WERI-Rb-1 (cell line): ENCODE measurements around the gene CREB1.
"Not testable (repeated sequence)": the region's sequence is repeated elsewhere in the genome, so short reads cannot be mapped to it uniquely, and the experiment has no call there.

Experiments used
- DNase-seq: peaks from one replicate; pipeline ENCODE4 v3.0.0-alpha.2; 2020
- H3K27ac ChIP-seq: fragments of 250-450 bp; sonication (Bioruptor Pico); 2 replicates; pipeline ENCODE4 v1.5.1; 2020; ENCODE audit warnings: mild to moderate bottlenecking, moderate library complexity
- H3K27me3 ChIP-seq: fragments of 250-450 bp; sonication (Bioruptor Pico); 2 replicates; pipeline ENCODE4 v1.5.1; 2021; ENCODE audit warnings: mild to moderate bottlenecking, low read depth, moderate library complexity; ENCODE audit not compliant: insufficient read depth, severe bottlenecking
- H3K36me3 ChIP-seq: fragments of 250-450 bp; sonication (Bioruptor Pico); 2 replicates; pipeline ENCODE4 v1.5.1; 2020; ENCODE audit warnings: mild to moderate bottlenecking, moderate library complexity
- H3K4me3 ChIP-seq: 2 replicates; pipeline ENCODE4 v1.5.1; 2011; ENCODE audit warnings: low read depth, mild to moderate bottlenecking, control low read depth, low read length
- H3K9me3 ChIP-seq: fragments of 250-450 bp; sonication (Bioruptor Pico); 2 replicates; pipeline ENCODE4 v1.5.1; 2021; ENCODE audit warnings: mild to moderate bottlenecking, moderate library complexity; ENCODE audit not compliant: severe bottlenecking
- CTCF ChIP-seq: IDR thresholded peaks from 2 replicates; pipeline ENCODE4 v1.5.1; 2011; ENCODE audit warnings: low read depth, mild to moderate bottlenecking, control low read depth, inconsistent platforms, low read length

CREB1 gene

GRCh38 chr2:207630491-207630890 lies 100.7 kb downstream of the CREB1 start:
- no peak for TF ChIP-seq CTCF
- DNase-seq, result no peak
- H3K27ac ChIP-seq, result no peak overlapping the region

GRCh38 chr2:207632575-207633493 lies 103.1 kb downstream of the CREB1 start:
- Histone ChIP-seq H3K27me3 (no peaks in the 10 kb centered on the region), H3K4me3 (no peak overlapping the region), H3K27ac (no peak overlapping the region), H3K36me3 (no peaks in the 10 kb centered on the region), H3K9me3 (no peaks in the 10 kb centered on the region)
- no peak for DNase-seq
- TF ChIP-seq CTCF, result no peak

More at GRCh38 chr2:207630491-207630890, 100.7 kb downstream of the CREB1 start:
- no peak overlapping the region for H3K4me3 ChIP-seq
- H3K9me3 ChIP-seq, result no peaks in the 10 kb centered on the region
- H3K27me3 ChIP-seq, result no peaks in the 10 kb centered on the region
- H3K36me3 ChIP-seq, result no peaks in the 10 kb centered on the region

GRCh38 chr2:207633686-207634085 lies 103.9 kb downstream of the CREB1 start:
- Histone ChIP-seq H3K27me3 (no peaks in the 10 kb centered on the region), H3K27ac (no peak overlapping the region), H3K36me3 (no peaks in the 10 kb centered on the region), H3K9me3 (no peaks in the 10 kb centered on the region), H3K4me3 (no peak overlapping the region)
- no peak for DNase-seq
- no peak for TF ChIP-seq CTCF

GRCh38 chr2:207635468-207636200 lies 105.9 kb downstream of the CREB1 start:
- no peaks in the 10 kb centered on the region for H3K9me3 ChIP-seq
- H3K27ac ChIP-seq, result no peak overlapping the region
- H3K36me3 ChIP-seq, result no peaks in the 10 kb centered on the region
- H3K27me3 ChIP-seq, result no peaks in the 10 kb centered on the region
- DNase-seq, result no peak
- no peak for TF ChIP-seq CTCF
- H3K4me3 ChIP-seq, result no peak overlapping the region

GRCh38 chr2:207639288-207639687 lies 109.5 kb downstream of the CREB1 start:
- not testable (repeated sequence) for H3K4me3 ChIP-seq, H3K27me3 ChIP-seq, DNase-seq, H3K27ac ChIP-seq, H3K36me3 ChIP-seq, H3K9me3 ChIP-seq

GRCh38 chr2:207640160-207640559 lies 110.4 kb downstream of the CREB1 start:
- H3K4me3 ChIP-seq, result no peak overlapping the region
- no peaks in the 10 kb centered on the region for H3K36me3 ChIP-seq
- no peaks in the 10 kb centered on the region for H3K27me3 ChIP-seq
- H3K27ac ChIP-seq, result no peak overlapping the region
- DNase-seq, result no peak
- no peaks in the 10 kb centered on the region for H3K9me3 ChIP-seq
- no peak for TF ChIP-seq CTCF
